ENCODE data around the gene PWP2.
A peak's percentile ranks its signal among the peaks of the same experiment; 100 is the strongest.

PWP2 gene

GRCh38 chr21:44074315-44074958 lies 32.8 kb upstream of the PWP2 start:
- ATAC-seq (peak; percentile 60), DNase-seq (no peak)
- Mint-ChIP-seq H3K27ac (peak overlapping the region in 1 of 2 donors; percentile 77), H3K4me3 (no peak overlapping the region), H3K27me3 (no peaks in the 10 kb centered on the region), H3K9me3 (no peaks in the 10 kb centered on the region), H3K4me1 (peaks cover 42% of the 10 kb centered on the region)

GRCh38 chr21:44076316-44076715 lies 30.9 kb upstream of the PWP2 start:
- ATAC-seq (peak; percentile 43), DNase-seq (no peak)
- peaks cover 59% of the 10 kb centered on the region for H3K4me1 Mint-ChIP-seq
- H3K27ac Mint-ChIP-seq, result peak overlapping the region in 1 of 2 donors; percentile 27
- H3K4me3 Mint-ChIP-seq, result peak overlapping the region in 1 of 2 donors; percentile 3
- no peaks in the 10 kb centered on the region for H3K27me3 Mint-ChIP-seq
- H3K9me3 Mint-ChIP-seq, result no peaks in the 10 kb centered on the region

GRCh38 chr21:44078411-44078981 lies 28.7 kb upstream of the PWP2 start:
- Mint-ChIP-seq H3K27ac (peak overlapping the region in 1 of 2 donors; percentile 93), H3K27me3 (no peaks in the 10 kb centered on the region), H3K4me3 (peak overlapping the region in 1 of 2 donors; percentile 34), H3K9me3 (no peaks in the 10 kb centered on the region), H3K4me1 (peaks cover 81% of the 10 kb centered on the region)
- peak; percentile 59 for ATAC-seq
- DNase-seq, result no peak

- H3K4me3 Mint-ChIP-seq, result no peak overlapping the region
- ATAC-seq, result no peak
- no peak for DNase-seq
- H3K9me3 Mint-ChIP-seq, result no peaks in the 10 kb centered on the region
- peak overlapping the region; percentile 1 to 46 for H3K27ac Mint-ChIP-seq
- peaks cover 85% of the 10 kb centered on the region for H3K4me1 Mint-ChIP-seq
- H3K27me3 Mint-ChIP-seq, result no peaks in the 10 kb centered on the region
These were observed 27.8 kb upstream of the PWP2 start for GRCh38 chr21:44079446-44079845.

- Mint-ChIP-seq H3K9me3 (no peaks in the 10 kb centered on the region), H3K27me3 (no peaks in the 10 kb centered on the region), H3K27ac (peak overlapping the region; percentile 16 to 91), H3K4me3 (no peak overlapping the region), H3K4me1 (peaks cover 85% of the 10 kb centered on the region)
- DNase-seq (no peak), ATAC-seq (no peak)
These were observed 27.4 kb upstream of the PWP2 start for GRCh38 chr21:44079846-44080245.

- H3K27me3 Mint-ChIP-seq, result no peaks in the 10 kb centered on the region
- peak; percentile 35 for ATAC-seq
- no peak for DNase-seq
These were observed 24.4 kb upstream of the PWP2 start for GRCh38 chr21:44082648-44083440.

GRCh38 chr21:44083631-44084291 lies 23.4 kb upstream of the PWP2 start:
- Mint-ChIP-seq H3K4me1 (peaks cover 98% of the 10 kb centered on the region), H3K9me3 (no peaks in the 10 kb centered on the region), H3K4me3 (peak overlapping the region; percentile 77 to 87), H3K27ac (peak overlapping the region; percentile 97), H3K27me3 (no peaks in the 10 kb centered on the region)
- ATAC-seq (peak; percentile 89), DNase-seq (peak; percentile 65 to 79)

More at GRCh38 chr21:44082648-44083440, 24.4 kb upstream of the PWP2 start:
- Mint-ChIP-seq H3K27ac (peak overlapping the region; percentile 97), H3K9me3 (no peaks in the 10 kb centered on the region), H3K4me3 (peak overlapping the region; percentile 77 to 87), H3K4me1 (peaks cover 98% of the 10 kb centered on the region)

- peak overlapping the region; percentile 97 for H3K27ac Mint-ChIP-seq
- H3K9me3 Mint-ChIP-seq, result no peaks in the 10 kb centered on the region
- H3K4me1 Mint-ChIP-seq, result peaks cover 99% of the 10 kb centered on the region
- ATAC-seq (no peak), DNase-seq (no peak)
- H3K27me3 Mint-ChIP-seq, result no peaks in the 10 kb centered on the region
- peak overlapping the region; percentile 77 to 87 for H3K4me3 Mint-ChIP-seq
These were observed 22.5 kb upstream of the PWP2 start for GRCh38 chr21:44084496-44085241.

- peak overlapping the region; percentile 77 to 87 for H3K4me3 Mint-ChIP-seq
- peak overlapping the region; percentile 97 for H3K27ac Mint-ChIP-seq
- H3K27me3 Mint-ChIP-seq, result no peaks in the 10 kb centered on the region
- peaks cover 99% of the 10 kb centered on the region for H3K4me1 Mint-ChIP-seq
- no peak for ATAC-seq
- DNase-seq, result no peak
- H3K9me3 Mint-ChIP-seq, result no peaks in the 10 kb centered on the region
These were observed 21.5 kb upstream of the PWP2 start for GRCh38 chr21:44085491-44086321.

GRCh38 chr21:44086636-44087425 lies 20.4 kb upstream of the PWP2 start:
- ATAC-seq (no peak), DNase-seq (no peak)
- peaks cover 88% of the 10 kb centered on the region for H3K4me1 Mint-ChIP-seq
- no peaks in the 10 kb centered on the region for H3K27me3 Mint-ChIP-seq
- no peaks in the 10 kb centered on the region for H3K9me3 Mint-ChIP-seq
- H3K4me3 Mint-ChIP-seq, result peak overlapping the region; percentile 77 to 87
- peak overlapping the region; percentile 97 for H3K27ac Mint-ChIP-seq

- Mint-ChIP-seq H3K4me1 (peaks cover 84% of the 10 kb centered on the region), H3K27me3 (no peaks in the 10 kb centered on the region), H3K4me3 (peak overlapping the region; percentile 77 to 87), H3K9me3 (no peaks in the 10 kb centered on the region), H3K27ac (peak overlapping the region; percentile 94 to 95)
- DNase-seq (no peak), ATAC-seq (no peak)
These were observed 19.5 kb upstream of the PWP2 start for GRCh38 chr21:44087426-44088400.

- Mint-ChIP-seq H3K9me3 (no peaks in the 10 kb centered on the region), H3K4me1 (peaks cover 82% of the 10 kb centered on the region), H3K4me3 (peak overlapping the region; percentile 72 to 77), H3K27me3 (no peaks in the 10 kb centered on the region), H3K27ac (peak overlapping the region; percentile 94 to 95)
- ATAC-seq (no peak), DNase-seq (no peak)
These were observed 18.8 kb upstream of the PWP2 start for GRCh38 chr21:44088401-44088780.

Measured in stimulated activated naive CD8-positive, alpha-beta T cell treated with anti-CD3 and anti-CD28 coated beads, Interleukin-15, amount 100 ng/mL, for 72 hours (primary cell).